Lung (tissue), 12 donors: Measurements from ENCODE around the gene TRIM7. TPM values are rescaled to one million over a fixed set of nuclear protein-coding genes. Genes with fewer than 3 reads are reported as not detected.
"Not testable (repeated sequence)": the region's sequence is repeated elsewhere in the genome, so short reads cannot be mapped to it uniquely, and the experiment has no call there.

ENCODE experiments used
- ATAC-seq: fragments of 200-7000 bp; cut with Tn5 transposase; one replicate; pipeline ENCODE4 v1.9.1; 2020; ENCODE audit warnings: moderate number of reproducible peaks; ENCODE audit not compliant: insufficient read depth, low FRiP score
- DNase-seq, 3 donors: peaks; one replicate each; pipeline ENCODE4 v3.0.0-alpha.2; 2013 to 2017
- H3K27ac ChIP-seq, 2 donors: one replicate each; pipeline ENCODE4 v1.5.1; 2013; ENCODE audit warnings: mild to moderate bottlenecking in 2 of 2, moderate library complexity in 2 of 2, control low read depth in 1 of 2, inconsistent platforms in 1 of 2, low read depth in 1 of 2, low read length in 1 of 2
- H3K27me3 ChIP-seq, 3 donors: one replicate each; pipeline ENCODE4 v1.5.1; 2013; ENCODE audit warnings: low read length in 2 of 3; ENCODE audit not compliant: control insufficient read depth in 3 of 3, insufficient read depth in 3 of 3
- H3K36me3 ChIP-seq, 4 donors: one replicate each; pipeline ENCODE4 v1.5.1; 2013; ENCODE audit warnings: low read length in 4 of 4, mild to moderate bottlenecking in 1 of 4, moderate library complexity in 1 of 4; ENCODE audit not compliant: control insufficient read depth in 4 of 4, insufficient read depth in 4 of 4
- H3K4me1 ChIP-seq, 5 donors: one replicate each; pipeline ENCODE4 v1.5.1; 2013; ENCODE audit warnings: low read length in 5 of 5, mild to moderate bottlenecking in 2 of 5, moderate library complexity in 1 of 5; ENCODE audit not compliant: control insufficient read depth in 5 of 5, insufficient read depth in 5 of 5
- H3K4me3 ChIP-seq: one replicate; pipeline ENCODE4 v1.5.1; 2013; ENCODE audit warnings: mild to moderate bottlenecking, control low read depth, moderate library complexity
- H3K9ac ChIP-seq, 2 donors: one replicate each; pipeline ENCODE4 v1.5.1; 2013; ENCODE audit warnings: low read length in 2 of 2, control low read depth in 1 of 2; ENCODE audit not compliant: insufficient read depth in 1 of 2
- H3K9me3 ChIP-seq, 4 donors: one replicate each; pipeline ENCODE4 v1.5.1; 2013; ENCODE audit warnings: low read length in 3 of 4, mild to moderate bottlenecking in 1 of 4, moderate library complexity in 1 of 4; ENCODE audit not compliant: control insufficient read depth in 4 of 4, insufficient read depth in 3 of 4
- WGBS, 2 donors: extraction: QIAGEN DNeasy Blood & Tissue Kit; methylation state at CpG; one replicate each; pipeline ENCODE4 v1.1.7; 2013; 5-methylcytosine and 5-hydroxymethylcytosine counted together
- polyA plus RNA-seq, 2 donors: library from polyadenylated mRNA; stranded (reverse); fragments of 200-250 nt; gene quantifications; one replicate each; pipeline ENCODE4 v1.2.1, GENCODE V29; 2013
- total RNA-seq, 2 donors: library from RNA; depleted of rRNA in 1 of 2; stranded (reverse); fragments of >200 nt in 1 of 2; gene quantifications; one replicate each; pipeline ENCODE4 v1.2.1, GENCODE V29; 2014 to 2021
- TF ChIP-seq, protein P1 (sequence below): IDR thresholded peaks from 2 replicates; pipeline ENCODE4 v1.5.1; 2012; ENCODE audit warnings: mild to moderate bottlenecking; ENCODE audit errors: control extremely low read depth, extremely low read depth
- donor health status: control.
- donor health status: control.
- donor health status: Bipolar disorder and iron deficiency.
- donor health status: healthy.
- donor health status: DM: yes; HTN: yes; CAD: no.

Gene TRIM7
- total and polyA plus RNA-seq, 4 donors: 0.46 to 3.8 (median 2.4) TPM

DNA sequence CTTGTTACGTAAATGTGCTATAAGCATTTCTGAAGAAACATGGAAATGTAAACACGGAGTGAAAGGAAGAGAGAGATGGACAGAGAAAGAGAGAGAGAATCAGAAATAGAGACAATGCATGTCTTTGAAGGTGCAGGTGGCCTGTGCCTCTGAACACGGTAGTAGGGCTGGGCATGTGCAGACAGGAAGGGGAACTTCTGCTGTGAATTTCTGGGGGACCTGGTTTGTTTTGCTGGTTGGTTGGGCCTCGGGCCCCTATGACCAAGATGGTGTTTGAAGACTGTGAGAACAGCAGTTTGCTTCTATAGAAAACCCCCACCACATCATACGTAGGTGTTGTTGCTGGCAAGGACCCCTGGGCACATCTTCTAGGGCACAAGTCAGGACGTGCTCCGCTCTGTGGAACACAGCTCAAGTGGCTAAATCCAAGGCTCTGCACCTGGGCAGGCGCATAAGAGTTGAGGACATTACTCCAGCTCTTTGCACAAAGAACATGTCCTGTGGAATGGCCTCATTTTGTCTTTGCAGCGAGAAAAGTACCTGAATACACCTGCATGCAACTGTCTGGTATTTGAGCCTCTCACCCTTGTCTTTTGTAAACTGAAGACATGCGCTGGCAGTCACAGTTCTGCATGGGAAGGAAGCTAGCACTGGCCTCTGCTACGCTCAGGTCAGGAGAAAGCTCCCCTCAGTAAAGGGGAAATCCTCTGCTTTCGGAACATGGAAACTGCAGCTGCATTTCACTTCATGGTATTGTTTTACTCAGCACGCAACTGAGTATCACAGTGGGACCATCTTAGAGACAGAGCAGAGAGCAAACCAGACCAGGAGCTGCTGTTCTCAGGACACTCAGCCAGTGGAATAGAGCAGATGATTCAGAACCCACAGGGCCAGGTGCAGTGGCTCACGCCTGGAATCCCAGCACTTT lies 54.9 kb downstream of the TRIM7 start:
- TF ChIP-seq, protein P1, sequence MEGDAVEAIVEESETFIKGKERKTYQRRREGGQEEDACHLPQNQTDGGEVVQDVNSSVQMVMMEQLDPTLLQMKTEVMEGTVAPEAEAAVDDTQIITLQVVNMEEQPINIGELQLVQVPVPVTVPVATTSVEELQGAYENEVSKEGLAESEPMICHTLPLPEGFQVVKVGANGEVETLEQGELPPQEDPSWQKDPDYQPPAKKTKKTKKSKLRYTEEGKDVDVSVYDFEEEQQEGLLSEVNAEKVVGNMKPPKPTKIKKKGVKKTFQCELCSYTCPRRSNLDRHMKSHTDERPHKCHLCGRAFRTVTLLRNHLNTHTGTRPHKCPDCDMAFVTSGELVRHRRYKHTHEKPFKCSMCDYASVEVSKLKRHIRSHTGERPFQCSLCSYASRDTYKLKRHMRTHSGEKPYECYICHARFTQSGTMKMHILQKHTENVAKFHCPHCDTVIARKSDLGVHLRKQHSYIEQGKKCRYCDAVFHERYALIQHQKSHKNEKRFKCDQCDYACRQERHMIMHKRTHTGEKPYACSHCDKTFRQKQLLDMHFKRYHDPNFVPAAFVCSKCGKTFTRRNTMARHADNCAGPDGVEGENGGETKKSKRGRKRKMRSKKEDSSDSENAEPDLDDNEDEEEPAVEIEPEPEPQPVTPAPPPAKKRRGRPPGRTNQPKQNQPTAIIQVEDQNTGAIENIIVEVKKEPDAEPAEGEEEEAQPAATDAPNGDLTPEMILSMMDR: no peak
- H3K36me3 ChIP-seq: no peaks in the 10 kb centered on the region
- H3K9me3 ChIP-seq: no peaks in the 10 kb centered on the region
- H3K4me1 ChIP-seq: no peaks in the 10 kb centered on the region
- 83% methylated on average over 14 of the region's 14 CpGs for WGBS, 2 donors
- no peak overlapping the region for H3K27ac ChIP-seq
- DNase-seq (no peak), ATAC-seq (no peak)
- H3K27me3 ChIP-seq: peaks cover 0 to 3% (median 0%) of the 10 kb centered on the region in 3 donors
- H3K9ac ChIP-seq: no peak overlapping the region
- no peak overlapping the region for H3K4me3 ChIP-seq

DNA sequence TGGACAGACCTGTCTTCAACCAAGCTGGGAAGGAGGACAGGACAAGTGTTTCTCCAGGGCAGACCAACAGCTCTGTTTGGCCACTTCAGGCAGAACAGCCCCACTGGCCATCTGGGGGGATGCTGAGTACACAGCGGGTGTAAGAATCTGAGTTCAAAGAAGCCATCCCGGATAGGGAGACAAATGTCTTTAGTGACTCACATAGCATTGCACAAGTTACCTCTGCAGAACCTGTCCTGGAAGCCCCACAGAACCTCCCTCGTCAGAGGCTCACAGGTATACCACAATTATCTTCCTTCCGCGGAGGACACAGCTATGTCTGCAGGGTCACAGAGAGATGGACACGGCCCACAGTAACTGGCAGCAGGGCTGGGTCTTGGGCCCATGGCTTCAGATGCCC lies 55.6 kb downstream of the TRIM7 start:
- Histone ChIP-seq H3K36me3 (no peaks in the 10 kb centered on the region), H3K9ac (no peak overlapping the region), H3K9me3 (no peaks in the 10 kb centered on the region), H3K27me3 (peaks cover 0 to 3% (median 0%) of the 10 kb centered on the region in 3 donors), H3K27ac (no peak overlapping the region), H3K4me1 (no peaks in the 10 kb centered on the region), H3K4me3 (no peak overlapping the region)
- ATAC-seq (no peak), DNase-seq (no peak)
- 84 to 90% methylated on average over 6 of the region's 6 CpGs for WGBS, 2 donors
- TF ChIP-seq, protein P1: no peak

DNA sequence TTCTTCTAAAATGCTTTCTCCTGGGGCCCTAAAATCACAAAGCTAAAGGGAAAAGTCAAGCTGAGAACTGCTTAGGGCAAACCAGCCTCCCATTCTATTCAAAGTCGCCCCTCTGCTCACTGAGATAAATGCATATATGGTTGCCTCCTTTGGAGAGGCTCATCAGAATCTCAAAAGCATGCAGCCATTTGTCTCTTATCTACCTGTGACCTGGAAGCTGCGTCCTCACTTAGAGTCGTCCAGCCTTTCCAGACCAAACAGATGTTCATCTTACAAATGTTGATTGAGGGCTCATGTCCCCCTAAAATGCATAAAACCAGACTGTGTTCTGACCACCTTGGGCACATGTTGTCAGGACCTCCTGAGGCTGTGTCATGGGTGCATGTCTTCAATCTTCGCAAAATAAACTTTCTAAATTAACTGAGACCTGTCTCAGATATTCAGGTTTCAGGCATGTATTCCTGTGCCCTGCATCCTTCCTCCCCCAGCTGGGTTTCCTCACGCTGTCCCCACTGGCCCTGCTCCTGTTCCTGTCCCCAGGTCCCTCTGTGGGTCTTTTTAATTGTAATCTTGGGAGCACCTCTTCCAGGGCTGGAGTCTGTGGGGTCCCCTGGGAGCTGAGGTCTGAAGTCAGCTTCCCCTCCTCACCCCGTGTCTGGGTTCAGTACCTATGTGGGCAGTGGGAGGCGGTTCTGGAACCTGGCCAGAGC lies 57.9 kb downstream of the TRIM7 start, which contains the start of gene OR2V2:
Gene OR2V2 (plus strand): TSS at position 660 of the 710 bp plus-strand sequence. CDS start 7,357 bp downstream, outside the sequence.
- not testable (repeated sequence) for H3K4me3 ChIP-seq, H3K36me3 ChIP-seq, H3K27me3 ChIP-seq, H3K9me3 ChIP-seq, H3K4me1 ChIP-seq, H3K27ac ChIP-seq, DNase-seq, ATAC-seq, H3K9ac ChIP-seq
- 56 to 57% methylated on average over 7 of the region's 7 CpGs for WGBS, 2 donors

DNA sequence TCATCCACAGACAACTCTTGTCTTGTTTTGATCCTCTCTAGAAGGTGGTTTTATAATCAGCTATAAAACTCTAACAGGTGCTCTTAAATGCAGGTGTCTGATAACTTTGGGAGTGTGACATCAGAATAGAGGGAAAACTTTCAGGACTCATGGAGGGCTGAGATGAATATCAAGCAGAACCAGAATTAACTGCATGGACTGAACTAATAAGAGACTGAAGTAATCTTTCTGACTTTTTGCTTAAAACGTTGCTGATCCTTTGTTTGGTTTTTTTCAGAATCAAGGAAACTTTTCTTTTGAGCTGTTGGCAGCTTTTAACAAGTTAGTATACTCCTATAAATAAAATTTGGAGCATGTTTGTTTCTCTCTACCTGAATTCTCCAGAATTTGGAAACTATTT lies 59.9 kb downstream of the TRIM7 start:
- TF ChIP-seq, protein P1: no peak
- WGBS, 2 donors: 39 to 63% methylated on average over 1 of the region's 1 CpG
- Histone ChIP-seq H3K4me1 (no peaks in the 10 kb centered on the region), H3K9ac (no peak overlapping the region), H3K4me3 (no peak overlapping the region), H3K9me3 (peaks cover 0 to 4% (median 0%) of the 10 kb centered on the region in 4 donors), H3K27me3 (no peaks in the 10 kb centered on the region), H3K36me3 (no peaks in the 10 kb centered on the region), H3K27ac (no peak overlapping the region)
- DNase-seq: no peak
- no peak for ATAC-seq
